Measurements from ENCODE around the gene SND1.

- TF ChIP-seq POLR2A (IDR thresholded peaks at IDR 0.05; ENCODE audit: low read depth, low read length) (no peak), POLR2AphosphoS5 (IDR thresholded peaks at IDR 0.05; ENCODE audit: insufficient read depth, low read depth, low read length) (no peak), CTCF (IDR thresholded peaks at IDR 0.05; ENCODE audit: extremely low read depth in 1 of 2, insufficient read depth in 1 of 2, low read depth in 1 of 2, low read length in 2 of 2) (no peak), EZH2 (IDR thresholded peaks at IDR 0.05; ENCODE audit: borderline replicate concordance, low read depth, low read length, severe bottlenecking) (no peak), JUN (IDR thresholded peaks at IDR 0.05; ENCODE audit: borderline replicate concordance, insufficient read depth, insufficient read length, low read depth) (no peak), GATA2 (IDR thresholded peaks at IDR 0.05; ENCODE audit: insufficient read depth, insufficient read length, low read depth, low read length) (no peak), FOS (IDR thresholded peaks at IDR 0.05; ENCODE audit: borderline replicate concordance, insufficient read depth, low read length) (no peak)
- TF ChIP-seq, protein P1, sequence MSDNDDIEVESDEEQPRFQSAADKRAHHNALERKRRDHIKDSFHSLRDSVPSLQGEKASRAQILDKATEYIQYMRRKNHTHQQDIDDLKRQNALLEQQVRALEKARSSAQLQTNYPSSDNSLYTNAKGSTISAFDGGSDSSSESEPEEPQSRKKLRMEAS (IDR thresholded peaks at IDR 0.05; ENCODE audit: insufficient read depth, insufficient read length): no peak
Measured at GRCh38 chr7:128073671-128074310, 421.8 kb downstream of the SND1 start.

All from endothelial cell of umbilical vein (primary cell).